GM19099 (cell line): ENCODE results near the gene BAIAP2L1.

Source experiments
- POLR2A ChIP-seq: IDR thresholded peaks from 3 replicates; pipeline ENCODE4 v1.6.1; 2011; ENCODE audit warnings: low read depth; ENCODE audit not compliant: insufficient read length; ENCODE audit errors: extremely low read depth

BAIAP2L1 gene

GRCh38 chr7:98293746-98294145 is 107.1 kb downstream of the BAIAP2L1 start:
- no peak for TF ChIP-seq POLR2A

GRCh38 chr7:98293265-98293664 is 107.6 kb downstream of the BAIAP2L1 start:
- no peak for TF ChIP-seq POLR2A

GRCh38 chr7:98291717-98292116 is 109.2 kb downstream of the BAIAP2L1 start:
- TF ChIP-seq POLR2A = no peak

- TF ChIP-seq POLR2A = no peak
These were observed 111.5 kb downstream of the BAIAP2L1 start for GRCh38 chr7:98289333-98289875.

DNA sequence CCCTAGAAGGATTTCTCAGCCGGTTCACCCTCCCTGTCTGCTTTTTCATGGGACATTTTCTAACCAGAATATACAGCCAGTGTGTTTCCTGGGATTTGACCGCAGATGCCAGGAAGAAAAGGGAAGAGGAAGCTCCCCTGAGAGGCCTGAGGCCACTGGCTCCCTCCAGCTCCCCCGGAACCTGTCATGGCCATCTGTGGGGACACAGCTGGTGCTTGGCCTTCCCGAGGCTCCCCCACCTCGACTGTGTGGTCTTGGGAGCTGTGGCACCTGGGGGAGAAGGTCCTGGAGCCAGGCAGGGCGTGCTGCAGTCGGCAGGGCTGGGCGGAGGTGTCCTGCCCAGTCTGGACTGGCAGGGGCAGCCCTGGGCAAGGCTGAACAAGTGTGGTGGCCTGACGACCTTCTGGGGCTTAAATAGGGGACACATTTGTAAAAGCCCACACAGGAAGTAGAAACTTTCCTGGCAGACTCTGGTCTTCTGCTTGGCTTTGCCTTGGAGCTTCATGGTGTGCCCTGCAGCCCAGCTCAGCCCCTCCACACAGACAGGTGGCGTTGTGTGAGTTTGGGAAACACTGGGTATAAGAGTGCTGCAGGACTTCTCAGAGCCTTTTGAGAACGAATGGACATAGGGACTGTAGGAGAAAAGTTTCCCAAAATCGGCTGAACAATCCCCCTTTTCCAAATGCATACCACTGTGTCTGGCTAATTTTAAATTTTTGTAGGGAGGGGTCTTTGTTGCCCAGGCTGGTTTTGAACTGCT is 112.6 kb downstream of the BAIAP2L1 start:
- TF ChIP-seq POLR2A = no peak

DNA sequence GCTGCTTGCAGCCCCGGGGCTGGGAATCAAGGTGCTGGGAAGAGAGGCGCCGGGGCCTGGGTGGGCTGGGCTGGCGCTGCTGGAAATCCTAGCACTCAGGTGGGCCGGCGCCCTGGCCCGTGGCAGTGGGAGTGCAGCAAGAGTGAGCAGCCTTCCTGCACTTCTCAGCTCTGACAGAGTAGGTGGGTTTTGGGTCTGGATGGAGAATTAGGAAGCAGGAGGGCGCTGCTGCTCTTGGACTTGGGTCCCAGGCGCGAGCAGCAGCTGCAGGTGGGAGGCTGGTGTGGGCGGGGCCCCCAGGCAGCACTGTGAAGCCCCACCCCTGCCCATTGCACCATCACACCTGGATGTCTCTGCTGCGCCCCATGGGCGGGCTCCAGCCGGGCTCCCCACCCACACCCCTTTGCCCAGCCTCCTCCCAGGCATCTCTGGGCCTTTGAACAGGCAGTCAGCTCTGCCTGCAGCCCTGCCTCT is 113.4 kb downstream of the BAIAP2L1 start:
- no peak for TF ChIP-seq POLR2A

- no peak for TF ChIP-seq POLR2A
These were observed 114.0 kb downstream of the BAIAP2L1 start for GRCh38 chr7:98286701-98287485.

- no peak for TF ChIP-seq POLR2A
These were observed 114.8 kb downstream of the BAIAP2L1 start for GRCh38 chr7:98286093-98286539.

DNA sequence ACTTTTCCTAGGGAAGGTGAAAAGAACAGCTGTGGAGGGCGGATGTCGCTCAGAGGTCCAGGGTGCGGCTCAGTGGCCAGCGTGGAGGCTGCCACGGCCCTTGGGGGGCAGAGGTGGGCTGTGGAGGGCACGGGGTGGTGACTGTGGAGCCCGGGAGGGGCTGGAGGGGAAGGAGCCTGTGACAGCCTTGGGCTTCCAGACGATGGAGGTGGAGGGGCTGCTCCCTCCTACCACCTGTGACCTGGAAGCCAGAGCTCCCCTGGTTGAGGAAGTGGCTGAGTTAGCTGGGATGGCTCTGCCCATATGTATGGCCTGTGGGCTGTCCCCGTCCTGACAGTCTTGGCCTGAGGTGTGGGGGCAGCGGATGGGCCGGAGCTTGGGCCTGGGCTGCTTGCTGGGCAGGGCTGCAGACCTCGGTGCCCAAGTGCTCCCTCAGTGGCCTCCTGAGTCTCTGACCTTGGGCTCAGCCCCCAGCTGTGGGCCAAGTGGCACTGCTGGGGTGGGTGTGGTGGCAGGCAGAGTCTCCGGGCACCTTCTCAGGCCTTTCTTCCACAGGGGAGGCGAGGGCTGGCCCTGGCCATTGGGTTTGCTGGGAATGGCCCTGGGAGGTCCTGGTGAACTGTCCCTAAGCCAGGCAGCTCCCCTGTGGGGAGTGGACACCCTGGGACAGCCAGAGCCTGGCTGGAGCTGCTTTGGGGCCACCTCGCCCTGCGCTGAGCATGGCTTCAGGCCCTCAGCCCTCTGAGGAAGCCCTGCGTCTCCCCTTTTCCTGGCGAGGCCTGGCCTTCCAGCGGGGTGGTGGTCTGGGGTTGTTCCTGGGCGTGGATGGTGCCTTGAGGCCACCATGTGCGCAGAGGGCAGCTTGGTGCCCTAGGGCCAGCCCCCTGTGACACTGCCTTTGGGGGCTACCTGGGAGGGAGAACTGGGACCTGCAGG is 115.5 kb downstream of the BAIAP2L1 start:
- TF ChIP-seq POLR2A = no peak

DNA sequence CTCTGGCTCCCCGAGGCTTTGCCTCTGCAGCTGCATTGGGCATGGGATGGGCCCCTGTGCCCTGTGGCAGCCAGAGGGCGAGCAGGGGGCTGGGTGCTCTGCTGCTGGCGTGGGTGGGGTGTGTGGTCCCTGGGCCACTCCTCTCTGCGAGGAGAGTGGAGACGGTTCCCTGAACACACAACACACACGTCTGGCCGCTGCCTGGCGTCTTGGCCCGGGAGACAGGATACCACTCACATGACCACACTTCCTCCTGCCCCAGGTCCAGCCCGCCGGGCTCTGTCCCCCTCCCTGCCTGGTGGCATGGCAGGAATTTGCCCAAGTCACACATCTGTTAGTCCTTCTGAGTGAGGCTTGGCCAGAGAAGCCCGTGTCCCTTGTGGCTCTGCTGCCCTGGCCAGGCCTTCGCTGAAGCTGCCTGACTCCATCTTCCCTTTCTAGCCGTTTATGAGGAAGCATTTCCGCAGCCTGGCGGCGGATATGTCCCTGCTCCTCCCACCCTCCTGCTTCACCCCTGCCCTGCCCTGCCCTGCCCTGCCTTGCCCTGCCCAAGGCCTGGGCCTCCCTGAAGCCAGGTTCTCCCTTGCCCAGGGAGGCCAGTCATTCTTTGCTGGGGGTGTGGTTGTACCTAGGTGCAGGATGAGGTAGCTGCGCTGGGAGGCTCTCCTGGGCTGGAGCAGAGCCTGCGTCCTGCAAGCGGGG is 116.4 kb downstream of the BAIAP2L1 start:
- no peak for TF ChIP-seq POLR2A

DNA sequence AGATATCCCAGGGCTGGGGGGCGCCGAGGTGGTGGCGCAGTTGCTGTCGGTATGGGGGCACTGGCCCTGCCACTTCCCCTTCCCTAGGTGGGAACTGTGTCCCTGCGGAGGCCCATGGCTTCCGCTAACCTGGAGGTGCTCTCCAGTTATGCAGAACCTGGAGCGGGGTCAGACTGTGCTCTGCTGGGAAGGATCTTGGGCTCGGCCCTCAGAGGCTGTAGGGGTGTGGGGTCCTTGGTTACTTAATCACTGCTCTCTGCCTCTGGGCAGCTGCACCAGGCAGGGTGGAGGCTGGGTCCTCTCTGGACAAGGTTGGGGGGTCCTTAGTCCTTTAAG is 117.0 kb downstream of the BAIAP2L1 start:
- no peak for TF ChIP-seq POLR2A

DNA sequence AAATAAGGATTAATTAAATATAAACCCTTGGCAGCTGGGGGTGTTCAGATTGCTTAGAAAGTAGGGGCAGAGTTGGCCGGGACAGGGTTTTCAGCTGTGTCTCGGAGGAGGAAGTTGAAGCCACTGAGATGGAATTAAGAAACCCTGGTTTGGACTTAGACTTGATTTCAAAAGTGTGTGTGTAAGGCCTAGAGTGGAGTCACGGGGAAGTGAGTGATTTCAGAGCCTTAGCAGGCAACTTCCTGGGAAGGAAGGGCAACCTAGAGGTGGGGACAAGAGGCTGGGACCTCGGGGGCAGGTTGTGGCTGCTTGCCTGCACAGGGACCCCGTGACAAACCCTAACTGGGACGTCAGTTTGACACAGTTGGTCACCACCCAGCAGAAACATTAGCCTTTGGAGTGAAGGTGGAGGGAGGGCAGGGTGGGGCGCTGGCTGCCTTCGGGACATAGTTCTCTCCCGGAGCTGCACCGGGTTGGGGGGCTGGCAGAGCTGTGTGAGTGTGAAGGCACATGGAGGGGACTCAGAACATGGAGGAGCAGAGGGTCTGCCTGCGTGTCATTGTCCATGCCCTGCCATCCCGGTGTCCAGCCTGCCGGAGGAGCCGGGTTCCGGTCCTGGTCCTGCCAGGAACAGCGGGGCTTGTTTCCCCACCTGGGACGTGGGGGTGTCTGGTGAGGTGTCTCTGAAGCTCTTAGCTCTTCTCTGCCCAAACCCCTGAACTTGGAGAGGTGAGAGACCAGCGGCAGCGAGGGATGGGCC is 117.6 kb downstream of the BAIAP2L1 start:
- no peak for TF ChIP-seq POLR2A

- no peak for TF ChIP-seq POLR2A
These were observed 118.2 kb downstream of the BAIAP2L1 start for GRCh38 chr7:98282703-98283102.
